MM.1S (cell line): Measurements from ENCODE around the gene IL23R.

Source experiments
- CTCF ChIP-seq: fragments of 300-600 bp; sonication (generic); IDR thresholded peaks from 2 replicates; pipeline ENCODE4 v1.5.1; 2016; ENCODE audit warnings: antibody characterized with exemption, low read length, mixed read lengths
- EZH2 ChIP-seq: fragments of 300-600 bp; sonication (generic); optimal IDR thresholded peaks from 2 replicates; pipeline ENCODE3; 2017; ENCODE audit warnings: low read depth, mild to moderate bottlenecking, antibody characterized with exemption, low read length, mixed read lengths
- EZH2phosphoT487 ChIP-seq: fragments of 300-600 bp; sonication (generic); IDR thresholded peaks from 2 replicates; pipeline ENCODE4 v1.6.1; 2018; ENCODE audit warnings: antibody characterized with exemption, low read length

DNA sequence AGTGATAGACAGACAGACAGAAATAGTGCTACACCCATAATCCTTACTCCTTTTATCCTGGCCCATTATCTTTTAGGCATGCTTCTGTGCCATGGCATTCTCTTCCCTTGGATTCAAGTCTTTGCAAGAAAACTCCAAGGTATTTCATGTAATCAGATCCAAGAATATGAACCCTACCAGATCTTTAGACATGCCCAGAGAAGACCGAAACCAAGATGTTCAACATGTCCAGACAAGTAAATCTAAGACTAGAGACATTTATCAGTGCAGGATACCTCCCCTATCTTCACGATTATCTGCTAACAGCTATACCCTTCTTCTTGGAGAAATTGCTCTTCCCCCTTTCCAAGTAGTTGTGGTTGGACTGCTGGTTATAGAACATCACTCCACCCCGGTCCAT, 19.7 kb upstream of the IL23R start:
- TF ChIP-seq CTCF: no peak
- TF ChIP-seq EZH2phosphoT487: no peak
- no peak for TF ChIP-seq EZH2
